ENCODE measurements around the gene CNKSR3.

Gene CNKSR3

DNA sequence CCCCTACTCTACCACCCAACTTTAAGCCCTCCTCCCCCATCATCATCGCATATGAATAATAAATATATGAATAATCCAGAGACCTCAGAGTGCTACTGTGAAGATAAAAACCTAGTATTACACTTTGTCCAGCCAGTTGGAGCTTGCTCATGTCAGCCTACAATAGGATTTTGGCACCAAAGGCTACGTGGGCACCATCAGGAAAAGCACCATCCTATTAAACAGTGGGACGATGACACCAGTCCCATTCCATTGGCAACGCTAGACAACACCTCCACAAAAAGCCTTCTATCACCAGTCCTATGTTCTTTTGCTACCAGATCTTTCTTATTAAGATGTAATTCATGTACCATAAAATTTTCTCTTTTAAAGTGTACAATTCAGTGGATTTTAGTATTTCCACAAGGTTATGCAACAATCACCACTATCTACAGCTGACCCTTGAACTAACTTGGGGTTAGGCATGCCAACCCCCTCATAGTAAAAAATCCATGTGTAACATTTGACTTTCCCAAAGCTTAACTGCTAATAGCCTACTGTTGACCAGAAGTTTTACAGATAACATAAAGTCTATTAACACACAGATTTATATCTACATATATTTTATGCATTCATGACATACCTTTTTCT, 41.1 kb downstream of the CNKSR3 start:
- Histone ChIP-seq H3K27ac (ENCODE audit: low read depth, low read length) (no peak overlapping the region), H3K27me3 (ENCODE audit: control insufficient read depth in 1 of 2, insufficient read depth in 2 of 2, low read length in 2 of 2) (no peaks in the 10 kb centered on the region), H3K4me1 (ENCODE audit: control insufficient read depth in 1 of 2, insufficient read depth in 2 of 2, low read length in 2 of 2) (no peaks in the 10 kb centered on the region), H3K9me3 (ENCODE audit: control insufficient read depth in 1 of 2, low read length in 2 of 2) (no peaks in the 10 kb centered on the region), H3K4me3 (ENCODE audit: low read depth in 1 of 2, low read length in 2 of 2) (no peak overlapping the region), H3K9ac (ENCODE audit: low read depth in 1 of 2, low read length in 2 of 2) (no peak overlapping the region), H3K36me3 (ENCODE audit: control insufficient read depth in 1 of 2, insufficient read depth in 2 of 2, low read length in 2 of 2) (no peaks in the 10 kb centered on the region)

- Histone ChIP-seq H3K4me1 (ENCODE audit: control insufficient read depth in 1 of 2, insufficient read depth in 2 of 2, low read length in 2 of 2) (no peaks in the 10 kb centered on the region), H3K27ac (ENCODE audit: low read depth, low read length) (no peak overlapping the region), H3K27me3 (ENCODE audit: control insufficient read depth in 1 of 2, insufficient read depth in 2 of 2, low read length in 2 of 2) (no peaks in the 10 kb centered on the region), H3K36me3 (ENCODE audit: control insufficient read depth in 1 of 2, insufficient read depth in 2 of 2, low read length in 2 of 2) (no peaks in the 10 kb centered on the region), H3K9ac (ENCODE audit: low read depth in 1 of 2, low read length in 2 of 2) (no peak overlapping the region), H3K9me3 (ENCODE audit: control insufficient read depth in 1 of 2, low read length in 2 of 2) (no peaks in the 10 kb centered on the region), H3K4me3 (ENCODE audit: low read depth in 1 of 2, low read length in 2 of 2) (no peak overlapping the region)
Measured at GRCh38 chr6:154468760-154469159, 41.7 kb downstream of the CNKSR3 start.

- Histone ChIP-seq H3K4me1 (ENCODE audit: control insufficient read depth in 1 of 2, insufficient read depth in 2 of 2, low read length in 2 of 2) (no peaks in the 10 kb centered on the region), H3K4me3 (ENCODE audit: low read depth in 1 of 2, low read length in 2 of 2) (no peak overlapping the region), H3K27ac (ENCODE audit: low read depth, low read length) (no peak overlapping the region), H3K36me3 (ENCODE audit: control insufficient read depth in 1 of 2, insufficient read depth in 2 of 2, low read length in 2 of 2) (no peaks in the 10 kb centered on the region), H3K9me3 (ENCODE audit: control insufficient read depth in 1 of 2, low read length in 2 of 2) (no peaks in the 10 kb centered on the region), H3K27me3 (ENCODE audit: control insufficient read depth in 1 of 2, insufficient read depth in 2 of 2, low read length in 2 of 2) (no peaks in the 10 kb centered on the region), H3K9ac (ENCODE audit: low read depth in 1 of 2, low read length in 2 of 2) (no peak overlapping the region)
Measured at GRCh38 chr6:154466971-154467679, 43.4 kb downstream of the CNKSR3 start.

DNA sequence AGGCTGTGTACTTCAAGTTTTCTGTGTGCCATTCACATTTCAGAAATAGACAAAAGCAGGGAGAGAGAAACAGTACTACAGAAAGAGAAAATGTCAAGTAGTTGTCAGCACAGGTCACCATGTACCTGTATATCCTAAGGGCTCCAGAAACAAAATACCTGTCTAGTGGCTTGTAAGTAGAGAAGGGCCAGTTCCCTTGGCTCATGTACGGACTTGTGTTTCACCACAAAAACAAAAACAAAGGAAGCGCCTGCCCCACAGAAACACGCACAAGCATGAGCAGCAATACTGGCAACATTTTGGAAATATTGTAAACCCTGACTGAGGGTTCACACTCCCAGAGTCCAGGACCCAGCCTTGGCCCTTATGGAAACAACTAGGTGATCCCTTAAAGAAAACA, 44.3 kb downstream of the CNKSR3 start:
- Histone ChIP-seq H3K27ac (ENCODE audit: low read depth, low read length) (no peak overlapping the region), H3K4me3 (ENCODE audit: low read depth in 1 of 2, low read length in 2 of 2) (no peak overlapping the region), H3K9ac (ENCODE audit: low read depth in 1 of 2, low read length in 2 of 2) (no peak overlapping the region), H3K4me1 (ENCODE audit: control insufficient read depth in 1 of 2, insufficient read depth in 2 of 2, low read length in 2 of 2) (no peaks in the 10 kb centered on the region), H3K9me3 (ENCODE audit: control insufficient read depth in 1 of 2, low read length in 2 of 2) (no peaks in the 10 kb centered on the region), H3K27me3 (ENCODE audit: control insufficient read depth in 1 of 2, insufficient read depth in 2 of 2, low read length in 2 of 2) (no peaks in the 10 kb centered on the region), H3K36me3 (ENCODE audit: control insufficient read depth in 1 of 2, insufficient read depth in 2 of 2, low read length in 2 of 2) (no peaks in the 10 kb centered on the region)

GRCh38 chr6:154463573-154464419, 46.7 kb downstream of the CNKSR3 start:
- no peak overlapping the region for H3K9ac ChIP-seq (ENCODE audit: low read depth in 1 of 2, low read length in 2 of 2)
- H3K36me3 ChIP-seq (ENCODE audit: control insufficient read depth in 1 of 2, insufficient read depth in 2 of 2, low read length in 2 of 2): no peaks in the 10 kb centered on the region
- no peaks in the 10 kb centered on the region for H3K9me3 ChIP-seq (ENCODE audit: control insufficient read depth in 1 of 2, low read length in 2 of 2)
- no peaks in the 10 kb centered on the region for H3K4me1 ChIP-seq (ENCODE audit: control insufficient read depth in 1 of 2, insufficient read depth in 2 of 2, low read length in 2 of 2)
- H3K4me3 ChIP-seq (ENCODE audit: low read depth in 1 of 2, low read length in 2 of 2): no peak overlapping the region
- no peaks in the 10 kb centered on the region for H3K27me3 ChIP-seq (ENCODE audit: control insufficient read depth in 1 of 2, insufficient read depth in 2 of 2, low read length in 2 of 2)
- no peak overlapping the region for H3K27ac ChIP-seq (ENCODE audit: low read depth, low read length)

- Histone ChIP-seq H3K27me3 (ENCODE audit: control insufficient read depth in 1 of 2, insufficient read depth in 2 of 2, low read length in 2 of 2) (no peaks in the 10 kb centered on the region), H3K27ac (ENCODE audit: low read depth, low read length) (no peak overlapping the region), H3K9ac (ENCODE audit: low read depth in 1 of 2, low read length in 2 of 2) (no peak overlapping the region), H3K4me3 (ENCODE audit: low read depth in 1 of 2, low read length in 2 of 2) (no peak overlapping the region), H3K4me1 (ENCODE audit: control insufficient read depth in 1 of 2, insufficient read depth in 2 of 2, low read length in 2 of 2) (no peaks in the 10 kb centered on the region), H3K36me3 (ENCODE audit: control insufficient read depth in 1 of 2, insufficient read depth in 2 of 2, low read length in 2 of 2) (no peaks in the 10 kb centered on the region), H3K9me3 (ENCODE audit: control insufficient read depth in 1 of 2, low read length in 2 of 2) (no peaks in the 10 kb centered on the region)
Measured at GRCh38 chr6:154462425-154462824, 48.1 kb downstream of the CNKSR3 start.

GRCh38 chr6:154461348-154461747, 49.1 kb downstream of the CNKSR3 start:
- H3K4me3 ChIP-seq (ENCODE audit: low read depth in 1 of 2, low read length in 2 of 2): no peak overlapping the region
- no peaks in the 10 kb centered on the region for H3K4me1 ChIP-seq (ENCODE audit: control insufficient read depth in 1 of 2, insufficient read depth in 2 of 2, low read length in 2 of 2)
- no peak overlapping the region for H3K27ac ChIP-seq (ENCODE audit: low read depth, low read length)
- H3K36me3 ChIP-seq (ENCODE audit: control insufficient read depth in 1 of 2, insufficient read depth in 2 of 2, low read length in 2 of 2): no peaks in the 10 kb centered on the region
- no peaks in the 10 kb centered on the region for H3K27me3 ChIP-seq (ENCODE audit: control insufficient read depth in 1 of 2, insufficient read depth in 2 of 2, low read length in 2 of 2)
- no peaks in the 10 kb centered on the region for H3K9me3 ChIP-seq (ENCODE audit: control insufficient read depth in 1 of 2, low read length in 2 of 2)
- no peak overlapping the region for H3K9ac ChIP-seq (ENCODE audit: low read depth in 1 of 2, low read length in 2 of 2)

- H3K36me3 ChIP-seq (ENCODE audit: control insufficient read depth in 1 of 2, insufficient read depth in 2 of 2, low read length in 2 of 2): no peaks in the 10 kb centered on the region
- no peaks in the 10 kb centered on the region for H3K9me3 ChIP-seq (ENCODE audit: control insufficient read depth in 1 of 2, low read length in 2 of 2)
- no peak overlapping the region for H3K4me3 ChIP-seq (ENCODE audit: low read depth in 1 of 2, low read length in 2 of 2)
- no peaks in the 10 kb centered on the region for H3K4me1 ChIP-seq (ENCODE audit: control insufficient read depth in 1 of 2, insufficient read depth in 2 of 2, low read length in 2 of 2)
- H3K27ac ChIP-seq (ENCODE audit: low read depth, low read length): no peak overlapping the region
- H3K27me3 ChIP-seq (ENCODE audit: control insufficient read depth in 1 of 2, insufficient read depth in 2 of 2, low read length in 2 of 2): no peaks in the 10 kb centered on the region
- no peak overlapping the region for H3K9ac ChIP-seq (ENCODE audit: low read depth in 1 of 2, low read length in 2 of 2)
Measured at GRCh38 chr6:154460306-154461071, 50.0 kb downstream of the CNKSR3 start.

- Histone ChIP-seq H3K4me1 (ENCODE audit: control insufficient read depth in 1 of 2, insufficient read depth in 2 of 2, low read length in 2 of 2) (no peaks in the 10 kb centered on the region), H3K9ac (ENCODE audit: low read depth in 1 of 2, low read length in 2 of 2) (no peak overlapping the region)
Measured at GRCh38 chr6:154459513-154459912, 51.0 kb downstream of the CNKSR3 start.

More at GRCh38 chr6:154459513-154459912, 51.0 kb downstream of the CNKSR3 start:
- no peak overlapping the region for H3K27ac ChIP-seq (ENCODE audit: low read depth, low read length)
- no peaks in the 10 kb centered on the region for H3K27me3 ChIP-seq (ENCODE audit: control insufficient read depth in 1 of 2, insufficient read depth in 2 of 2, low read length in 2 of 2)
- no peaks in the 10 kb centered on the region for H3K9me3 ChIP-seq (ENCODE audit: control insufficient read depth in 1 of 2, low read length in 2 of 2)
- H3K36me3 ChIP-seq (ENCODE audit: control insufficient read depth in 1 of 2, insufficient read depth in 2 of 2, low read length in 2 of 2): no peaks in the 10 kb centered on the region
- no peak overlapping the region for H3K4me3 ChIP-seq (ENCODE audit: low read depth in 1 of 2, low read length in 2 of 2)

All from duodenal mucosa (tissue), 2 donors.